ENCODE measurements around the gene PLA2G6.
"Not testable (repeated sequence)": the region's sequence is repeated elsewhere in the genome, so short reads cannot be mapped to it uniquely, and the experiment has no call there.

PLA2G6 gene

DNA sequence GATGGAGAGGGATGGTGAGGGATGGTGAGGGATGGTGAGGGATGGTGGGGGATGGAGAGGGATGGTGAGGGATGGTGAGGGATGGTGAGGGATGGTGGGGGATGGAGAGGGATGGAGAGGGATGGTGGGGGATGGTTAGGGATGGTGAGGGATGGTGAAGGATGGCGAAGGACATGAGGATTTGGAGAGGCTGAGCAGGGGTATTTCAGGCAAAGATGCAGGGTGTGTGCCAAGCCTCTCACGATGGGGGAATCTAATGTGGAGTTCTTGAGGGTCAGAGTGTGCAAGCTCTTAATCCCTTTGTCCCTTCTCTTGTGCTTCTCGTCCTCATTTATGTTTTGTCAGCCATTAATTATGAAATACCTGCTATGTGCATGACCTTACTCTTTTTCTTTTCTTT is 7.5 kb upstream of the PLA2G6 start:
- DNase-seq (ENCODE audit: low spot score) = no peak

DNA sequence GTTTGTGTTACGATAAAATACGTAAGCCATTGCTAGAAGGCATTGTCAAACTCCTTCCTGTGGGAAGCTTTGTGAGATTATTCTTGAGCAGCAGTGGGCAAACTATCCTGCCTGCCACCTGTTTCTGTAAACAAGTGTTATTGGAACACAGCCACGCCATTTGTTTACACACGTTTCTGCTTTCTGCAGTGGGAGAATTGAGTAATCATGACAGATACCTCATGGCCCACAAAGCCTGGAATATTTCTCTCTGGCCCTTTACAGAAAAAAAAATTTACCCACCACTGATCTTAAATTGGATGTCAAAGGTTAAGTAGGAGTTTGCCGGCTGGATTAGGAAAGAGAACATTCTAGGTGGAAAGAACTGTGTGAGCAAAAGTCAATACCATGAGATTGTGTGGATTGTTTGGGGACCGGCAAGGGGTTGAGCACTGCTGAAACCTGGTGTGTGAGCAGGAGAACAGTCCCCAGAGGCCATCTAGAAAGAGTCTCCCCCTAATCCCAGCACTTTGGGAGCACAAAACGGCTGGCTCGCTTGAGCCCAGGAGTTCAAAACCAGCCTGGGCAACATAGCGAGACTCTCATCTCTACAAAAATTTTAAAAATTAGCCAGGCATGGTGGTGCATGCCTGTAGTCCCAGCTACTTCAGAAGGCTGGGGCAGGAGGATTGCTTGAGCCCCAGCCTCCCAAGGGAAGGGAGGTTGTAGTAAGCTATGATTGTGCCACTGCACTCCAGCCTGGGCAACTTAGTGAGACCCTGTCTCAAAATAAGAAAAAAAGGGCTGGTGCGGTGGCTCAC is 6.0 kb upstream of the PLA2G6 start:
- no peak for DNase-seq (ENCODE audit: low spot score)

DNA sequence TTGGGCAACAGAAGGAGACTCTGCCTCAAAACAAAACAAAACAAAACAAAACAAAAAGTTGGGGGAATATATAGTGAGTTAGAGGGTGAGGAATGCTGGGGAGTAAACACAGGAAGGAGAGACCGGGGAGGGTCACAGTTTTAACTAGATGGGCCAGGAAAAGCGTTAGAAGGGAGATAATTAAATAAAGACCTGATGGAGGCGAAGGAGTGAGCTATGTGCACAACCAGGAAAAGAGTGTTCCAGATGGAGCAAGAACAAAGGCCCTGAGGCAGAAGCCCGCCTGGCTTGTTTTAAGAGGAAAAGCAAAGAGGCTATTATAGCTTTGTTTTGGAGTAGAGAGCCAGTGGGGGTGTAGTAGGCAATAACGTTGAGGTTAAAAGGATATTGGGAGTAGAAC is 4.8 kb upstream of the PLA2G6 start:
- DNase-seq (ENCODE audit: low spot score) = no peak

GRCh38 chr22:38184788-38185187 is 3.2 kb upstream of the PLA2G6 start:
- no peak for DNase-seq (ENCODE audit: low spot score)

DNA sequence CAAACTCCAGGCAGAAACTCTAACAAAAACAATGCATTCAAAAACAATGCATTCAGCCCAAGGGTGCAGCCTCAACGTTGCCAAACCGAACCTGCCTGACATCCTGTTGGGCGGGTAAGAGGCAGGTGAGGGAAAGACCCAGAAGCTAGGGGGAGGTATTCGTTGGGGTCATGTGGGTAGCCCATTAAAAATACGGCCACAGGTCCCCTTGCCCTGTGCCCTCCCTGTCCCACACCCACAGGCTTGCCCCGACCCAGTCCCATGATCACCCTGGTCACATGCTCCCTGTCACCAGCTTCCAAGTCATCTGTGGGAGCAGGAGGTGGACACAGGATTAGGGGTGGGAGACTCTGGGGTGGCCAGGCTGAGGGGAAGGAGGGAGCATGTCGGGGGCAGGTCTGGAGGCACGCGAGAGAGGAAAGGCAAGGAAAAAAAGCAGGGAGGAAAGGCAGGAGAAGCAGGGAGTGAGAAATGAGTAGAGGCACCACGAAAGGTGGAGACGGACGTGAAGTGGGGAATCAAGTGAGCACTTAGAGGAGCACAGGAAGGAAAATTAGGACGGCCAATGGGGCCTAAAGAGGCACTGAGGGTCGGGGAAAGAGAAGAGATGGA is 683 bp downstream of the PLA2G6 start:
- no peak for DNase-seq (ENCODE audit: low spot score)

- not testable (repeated sequence) for DNase-seq (ENCODE audit: low spot score)
Observed at GRCh38 chr22:38178605-38178937, 3.1 kb downstream of the PLA2G6 start.

DNA sequence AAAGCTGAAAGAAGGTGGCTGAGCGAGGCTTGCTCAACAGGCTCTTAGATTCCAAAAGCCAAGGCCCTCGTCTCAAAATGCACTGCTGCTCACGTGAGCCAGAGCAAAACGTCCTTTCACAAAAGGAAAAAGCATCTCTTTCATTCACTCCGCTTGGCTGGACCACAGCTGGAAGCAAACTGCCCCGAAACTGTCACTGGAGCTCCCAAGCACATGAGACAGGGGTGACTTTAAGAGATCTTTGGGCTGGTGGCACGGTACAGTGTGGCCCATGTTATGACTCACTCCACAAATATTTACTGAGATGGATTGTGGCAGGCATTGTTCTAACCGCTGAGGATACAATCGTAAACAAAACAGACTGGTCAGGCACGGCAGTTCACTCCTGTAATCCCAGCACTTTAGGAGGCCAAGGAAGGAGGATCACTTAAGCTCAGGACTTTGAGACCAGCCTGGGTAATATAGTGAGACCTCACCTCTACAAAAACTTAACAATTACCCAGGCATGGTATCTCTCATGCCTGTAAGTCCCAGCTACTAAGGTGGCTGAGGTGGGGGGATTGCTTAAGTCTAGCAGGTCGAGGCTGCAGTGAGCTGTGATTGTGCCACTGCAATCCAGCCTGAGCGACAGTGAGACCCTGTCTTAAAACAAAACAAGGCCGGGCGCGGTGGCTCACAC is 3.6 kb downstream of the PLA2G6 start:
- peak; percentile 86 for DNase-seq (ENCODE audit: low spot score)

DNA sequence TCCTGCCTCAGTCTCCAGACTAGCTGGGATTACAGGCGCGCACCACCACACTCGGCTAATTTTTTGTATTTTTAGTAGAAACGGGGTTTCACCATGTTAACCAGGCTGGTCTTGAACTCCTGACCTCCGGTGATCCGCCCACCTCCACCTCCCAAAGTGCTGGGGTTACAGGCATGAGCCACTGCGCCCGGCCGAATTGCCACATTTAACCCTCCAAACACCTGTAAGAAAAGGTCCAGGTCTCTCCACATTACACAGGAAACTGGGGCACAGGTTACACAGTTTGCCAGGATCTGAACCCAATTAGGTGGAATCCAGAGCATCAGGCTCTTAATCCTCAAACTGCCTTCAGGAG is 4.1 kb downstream of the PLA2G6 start:
- not testable (repeated sequence) for DNase-seq (ENCODE audit: low spot score)

DNA sequence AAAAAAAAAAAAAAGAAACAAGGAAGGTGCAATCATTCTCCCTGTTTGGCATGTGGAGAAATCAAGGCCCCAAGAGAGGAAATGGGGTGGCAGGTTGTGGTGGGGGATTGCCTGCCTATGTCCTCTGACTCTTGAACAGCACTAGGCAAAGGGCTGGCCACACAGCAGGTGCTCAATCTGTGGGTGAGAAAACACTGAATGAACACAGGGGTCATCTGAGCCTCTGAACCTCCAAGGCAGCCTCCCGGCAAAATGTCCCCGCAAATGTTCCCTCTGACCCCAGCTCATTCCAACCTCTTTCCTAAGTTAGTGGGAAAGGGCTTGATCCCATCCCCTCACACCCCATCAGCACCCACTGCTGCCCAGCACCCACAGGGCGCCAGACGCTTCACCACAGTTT is 4.6 kb downstream of the PLA2G6 start:
- no peak for DNase-seq (ENCODE audit: low spot score)

- DNase-seq (ENCODE audit: low spot score) = no peak
Observed at GRCh38 chr22:38176170-38176741, 5.4 kb downstream of the PLA2G6 start.

DNA sequence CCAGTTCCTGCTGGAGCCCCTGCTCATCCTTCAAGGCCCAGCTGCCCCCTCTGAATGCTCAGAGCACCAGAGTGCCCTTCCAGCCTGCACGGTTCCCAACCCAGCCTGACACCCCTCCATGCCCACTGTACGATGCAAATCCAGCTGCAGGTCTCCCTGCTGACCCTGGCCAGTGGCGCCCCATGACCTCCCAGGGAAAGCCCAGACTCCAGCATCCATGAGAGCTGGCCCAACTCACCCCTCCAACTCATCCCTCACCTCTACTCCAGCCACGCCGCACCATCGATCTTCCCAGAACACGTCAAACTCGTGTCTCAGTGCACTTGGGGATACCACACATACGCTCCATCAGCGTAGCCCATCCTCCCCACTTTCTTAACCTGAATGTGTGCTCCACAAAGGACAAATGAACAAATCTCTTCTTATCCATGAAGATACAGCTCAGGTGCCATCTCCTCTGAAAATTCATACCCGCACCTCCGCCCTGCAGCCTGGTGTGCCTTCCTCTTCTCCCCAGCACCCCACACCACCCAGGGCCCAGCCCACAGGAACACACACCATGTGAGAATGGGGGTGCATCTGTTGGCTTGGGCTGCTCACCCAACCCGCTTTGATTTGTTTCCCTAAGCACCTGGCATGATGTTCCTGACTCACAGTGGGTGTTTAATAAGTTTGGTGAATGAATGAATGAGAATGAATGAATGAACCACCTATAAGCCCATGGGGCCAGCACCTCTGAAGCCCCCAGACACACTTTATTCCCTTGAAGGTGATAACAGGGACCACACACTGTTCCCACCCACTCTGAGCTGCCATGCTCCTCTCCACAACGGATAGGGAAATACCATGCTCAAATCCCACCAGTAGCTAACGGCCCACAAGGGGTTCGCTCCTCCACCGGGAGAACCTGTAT is 6.2 kb downstream of the PLA2G6 start:
- no peak for DNase-seq (ENCODE audit: low spot score)

DNA sequence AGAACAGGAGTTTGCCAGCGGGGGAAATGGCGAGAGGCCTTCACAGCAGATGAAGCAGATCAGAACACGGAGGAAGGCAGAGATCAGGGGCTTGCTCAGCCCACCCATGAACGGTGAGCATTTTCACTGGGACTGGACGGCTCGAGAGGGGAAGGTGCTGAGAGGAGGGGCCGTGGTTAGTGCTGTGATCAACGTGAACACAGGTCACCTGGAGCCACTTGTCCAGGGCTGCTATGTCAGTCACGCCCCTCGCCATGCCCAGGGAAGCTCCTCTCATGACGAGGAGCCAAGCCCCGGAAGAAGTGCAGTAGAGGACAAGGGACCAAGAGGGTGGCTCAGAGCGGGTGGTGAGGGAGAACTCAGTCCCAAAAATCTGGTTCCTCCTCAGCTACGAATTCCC is 7.0 kb downstream of the PLA2G6 start:
- DNase-seq (ENCODE audit: low spot score) = no peak

DNA sequence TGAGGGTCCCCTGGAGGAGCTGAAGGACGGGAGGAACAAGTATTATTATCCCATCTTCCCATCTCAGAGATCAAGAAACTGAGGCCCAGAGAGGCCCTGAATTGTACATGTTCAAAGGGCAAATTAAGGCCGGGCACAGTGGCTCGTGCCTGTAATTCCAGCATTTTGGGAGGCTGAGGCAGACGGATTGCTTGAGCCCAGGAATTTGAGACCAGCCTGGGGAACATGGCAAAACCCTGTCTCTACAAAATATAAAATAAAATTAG is 8.1 kb downstream of the PLA2G6 start:
- no peak for DNase-seq (ENCODE audit: low spot score)

DNA sequence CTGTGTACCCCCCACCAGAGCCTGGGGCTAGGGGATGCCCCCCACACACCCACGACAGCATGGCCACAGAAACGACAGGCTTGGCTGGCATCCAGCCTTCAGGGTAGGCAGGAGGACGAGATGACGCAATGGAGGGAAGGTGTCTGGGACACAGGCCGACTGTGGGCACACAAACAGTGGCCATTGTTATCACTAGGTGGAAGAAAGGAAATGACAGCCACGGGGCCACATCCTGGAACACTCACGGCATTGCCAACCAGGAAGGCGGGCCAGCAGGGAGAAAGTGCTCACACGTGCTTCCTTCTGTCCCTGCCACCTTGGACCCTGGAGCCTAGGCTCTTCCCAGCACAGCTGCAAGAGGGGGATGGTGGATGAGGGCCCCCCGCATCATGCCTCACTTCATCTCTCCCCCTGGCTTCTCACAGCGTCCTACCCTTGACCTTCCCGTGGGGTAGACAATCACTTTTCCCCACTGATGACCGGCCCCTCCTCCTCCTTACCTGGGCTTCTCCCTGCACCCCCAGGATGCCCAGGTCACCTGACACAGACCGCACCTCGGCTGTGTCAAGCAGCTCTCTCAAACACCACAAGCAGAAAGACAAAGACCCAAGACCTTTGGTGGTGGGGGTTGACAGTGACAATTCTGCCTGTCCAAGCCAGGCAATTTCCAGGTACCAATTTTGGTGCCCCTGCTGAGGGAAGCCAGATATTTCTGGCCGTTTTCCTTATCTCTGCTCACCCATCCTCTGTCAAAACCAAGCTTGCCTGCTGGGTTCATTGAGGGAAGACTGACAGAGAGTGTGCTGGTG is 8.6 kb downstream of the PLA2G6 start:
- no peak for DNase-seq (ENCODE audit: low spot score)

DNA sequence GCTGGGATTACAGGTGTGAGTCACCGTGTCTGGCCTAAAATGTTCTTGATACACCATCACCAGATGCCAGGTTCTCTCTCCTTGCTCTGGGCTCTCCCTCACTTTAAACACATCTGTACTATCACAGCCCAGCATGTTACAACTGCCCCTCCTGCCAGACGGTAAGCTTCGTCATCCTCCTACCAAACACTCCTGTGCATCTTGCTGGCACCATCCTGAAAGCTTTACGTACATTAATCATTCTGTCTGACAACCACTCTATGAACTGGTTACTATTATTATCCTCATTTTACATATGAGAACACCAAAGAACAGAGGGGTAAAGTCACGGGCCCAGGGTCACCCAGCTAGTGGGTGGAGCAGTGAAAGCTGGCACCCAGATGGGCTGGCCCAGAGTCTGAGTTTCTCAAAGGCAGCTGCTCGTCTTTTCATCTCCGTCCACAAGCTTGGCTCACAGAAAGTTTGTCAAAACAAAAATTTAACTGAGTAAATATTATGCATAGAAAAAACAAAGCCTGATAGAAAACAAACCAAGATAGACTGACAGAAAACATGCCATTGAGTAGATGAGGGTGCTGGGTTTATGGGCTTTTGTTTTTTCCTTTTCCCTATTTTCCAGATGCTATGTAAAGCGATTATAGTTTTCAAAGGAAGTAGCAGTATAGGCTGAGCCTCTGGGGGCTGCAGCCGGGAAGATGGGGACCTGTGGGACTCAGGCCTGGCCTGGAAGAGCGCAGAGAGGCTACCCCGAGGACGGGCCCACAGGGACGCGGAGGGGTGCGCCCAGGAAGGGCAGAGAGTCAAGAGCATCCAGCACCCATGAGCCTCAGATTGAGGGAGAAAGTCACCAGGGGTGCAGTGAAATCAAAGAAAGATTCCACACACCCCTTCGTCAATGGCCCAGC is 9.5 kb downstream of the PLA2G6 start:
- no peak for DNase-seq (ENCODE audit: low spot score)

GRCh38 chr22:38170469-38170868 is 11.2 kb downstream of the PLA2G6 start:
- DNase-seq (ENCODE audit: low spot score) = no peak

GRCh38 chr22:38169116-38169515 is 12.5 kb downstream of the PLA2G6 start:
- no peak for DNase-seq (ENCODE audit: low spot score)

- no peak for DNase-seq (ENCODE audit: low spot score)
Observed at GRCh38 chr22:38167988-38168407, 13.6 kb downstream of the PLA2G6 start.

- DNase-seq (ENCODE audit: low spot score) = no peak
Observed at GRCh38 chr22:38165922-38166593, 15.6 kb downstream of the PLA2G6 start.

DNA sequence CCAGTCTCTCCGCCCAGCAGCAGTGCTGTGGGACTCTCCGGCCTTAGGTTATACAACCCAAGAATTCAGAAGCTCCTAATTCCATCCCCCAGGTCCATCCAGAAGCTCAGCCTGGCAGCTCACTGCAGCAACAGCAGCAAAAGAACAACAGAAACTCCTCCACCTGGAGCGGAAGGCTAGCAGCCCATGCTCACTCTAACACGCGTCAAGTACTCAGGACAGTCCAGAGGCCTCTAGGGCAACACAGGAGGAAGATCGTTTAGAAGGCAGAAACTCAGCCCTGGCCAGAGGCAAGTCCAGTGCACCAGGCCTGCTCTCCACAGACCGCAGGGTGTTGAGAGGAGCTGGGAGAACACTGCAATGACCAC is 17.1 kb downstream of the PLA2G6 start:
- no peak for DNase-seq (ENCODE audit: low spot score)

All from hepatic stellate cell (primary cell).